ENCODE data around the gene RUBCNL. TPM values are rescaled to one million over a fixed set of nuclear protein-coding genes. Genes with fewer than 3 reads are reported as not detected.

Gene RUBCNL
- polyA plus RNA-seq, 3 donors, result 1.5 to 14.5 (median 2.8) TPM

DNA sequence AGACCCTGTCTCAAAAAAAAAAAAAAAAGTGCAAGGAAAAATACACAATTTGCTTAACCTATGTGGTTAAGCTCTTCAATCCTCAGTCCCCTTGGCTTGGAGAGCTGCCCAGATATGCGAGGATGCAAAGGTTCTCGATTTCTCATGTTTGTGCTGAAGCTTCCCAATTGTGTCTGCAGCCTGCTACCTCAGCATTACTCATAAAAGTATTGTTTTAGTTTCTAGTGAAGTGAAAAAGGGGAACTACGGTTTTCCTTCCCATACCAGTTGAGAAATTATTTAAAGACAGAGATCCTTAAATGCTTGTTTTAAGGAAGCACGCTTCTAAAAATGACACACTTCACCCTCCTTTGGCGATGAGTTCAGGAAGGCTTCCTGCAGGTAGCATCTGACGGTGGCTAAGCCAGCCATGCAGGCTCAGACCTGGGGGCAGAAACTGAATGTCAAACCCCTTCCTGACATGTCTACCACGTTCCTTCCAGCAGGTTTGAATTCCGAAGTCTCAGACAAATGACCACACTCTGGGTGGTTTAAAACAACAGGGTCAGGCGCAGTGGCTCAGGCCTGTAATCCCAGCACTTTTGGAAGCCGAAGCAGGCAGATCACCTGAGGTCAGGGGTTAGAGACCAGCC lies 47.9 kb downstream of the RUBCNL start:
- peak; percentile 88 to 98 (median 95) for DNase-seq
- WGBS (ENCODE audit: insufficient coverage), result 16% methylated on average over 6 of the region's 10 CpGs
- Mint-ChIP-seq H3K36me3 (peaks cover 33 to 35% of the 10 kb centered on the region in 2 donors), H3K27me3 (ENCODE audit: low read depth in 3 of 3) (peaks cover 0 to 5% (median 0%) of the 10 kb centered on the region in 3 donors), H3K4me3 (peak overlapping the region; percentile 14 to 67), H3K9me3 (peaks cover 5 to 9% (median 7%) of the 10 kb centered on the region in 7 donors), H3K4me1 (peaks cover 65% of the 10 kb centered on the region), H3K27ac (peak overlapping the region; percentile 97 to 100 (median 99))
- TF ChIP-seq, protein P1, sequence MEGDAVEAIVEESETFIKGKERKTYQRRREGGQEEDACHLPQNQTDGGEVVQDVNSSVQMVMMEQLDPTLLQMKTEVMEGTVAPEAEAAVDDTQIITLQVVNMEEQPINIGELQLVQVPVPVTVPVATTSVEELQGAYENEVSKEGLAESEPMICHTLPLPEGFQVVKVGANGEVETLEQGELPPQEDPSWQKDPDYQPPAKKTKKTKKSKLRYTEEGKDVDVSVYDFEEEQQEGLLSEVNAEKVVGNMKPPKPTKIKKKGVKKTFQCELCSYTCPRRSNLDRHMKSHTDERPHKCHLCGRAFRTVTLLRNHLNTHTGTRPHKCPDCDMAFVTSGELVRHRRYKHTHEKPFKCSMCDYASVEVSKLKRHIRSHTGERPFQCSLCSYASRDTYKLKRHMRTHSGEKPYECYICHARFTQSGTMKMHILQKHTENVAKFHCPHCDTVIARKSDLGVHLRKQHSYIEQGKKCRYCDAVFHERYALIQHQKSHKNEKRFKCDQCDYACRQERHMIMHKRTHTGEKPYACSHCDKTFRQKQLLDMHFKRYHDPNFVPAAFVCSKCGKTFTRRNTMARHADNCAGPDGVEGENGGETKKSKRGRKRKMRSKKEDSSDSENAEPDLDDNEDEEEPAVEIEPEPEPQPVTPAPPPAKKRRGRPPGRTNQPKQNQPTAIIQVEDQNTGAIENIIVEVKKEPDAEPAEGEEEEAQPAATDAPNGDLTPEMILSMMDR (IDR thresholded peaks at IDR 0.05), result no peak
- Histone ChIP-seq H3K4me3 (replicated peaks in 1 of 3; ENCODE audit: low read depth in 2 of 3, low read length in 3 of 3) (peak overlapping the region in 1 of 3 experiments; percentile 38), H3K27me3 (ENCODE audit: control insufficient read depth in 2 of 2, insufficient read depth in 2 of 2, low read length in 2 of 2) (no peaks in the 10 kb centered on the region), H2AFZ (ENCODE audit: insufficient read depth, low read depth, low read length, poor library complexity, severe bottlenecking) (no peak overlapping the region), H3K9ac (ENCODE audit: insufficient read depth, low read length, poor library complexity, severe bottlenecking) (peak overlapping the region; percentile 51), H3K4me2 (replicated peaks; ENCODE audit: extremely low read depth, low read length, poor library complexity, severe bottlenecking) (peak overlapping the region; percentile 56), H3K27ac (ENCODE audit: low read depth in 1 of 2, low read length in 2 of 2) (peak overlapping the region; percentile 84 to 98), H4K20me1 (ENCODE audit: insufficient read depth, low read length) (no peaks in the 10 kb centered on the region), H3K4me1 (ENCODE audit: control insufficient read depth in 1 of 2, insufficient read depth in 2 of 2, low read length in 2 of 2) (peaks cover 58 to 63% of the 10 kb centered on the region in 2 donors), H3K9me3 (replicated peaks in 1 of 2; ENCODE audit: control insufficient read depth in 1 of 2, insufficient read depth in 1 of 2, low read length in 2 of 2) (peaks cover 0 to 3% of the 10 kb centered on the region in 2 donors), H3K36me3 (replicated peaks in 1 of 2; ENCODE audit: control insufficient read depth in 1 of 2, insufficient read depth in 2 of 2, low read length in 2 of 2) (peaks cover 14 to 20% of the 10 kb centered on the region in 2 donors), H3K79me2 (ENCODE audit: insufficient read depth, low read length) (no peaks in the 10 kb centered on the region)
- intact Hi-C loops (cut with micrococcal nuclease), result loop anchor here in 1 of 2 donors (5.0 kb wide), 1 partner anchor 48 kb away; the partner anchor contains the start of gene RUBCNL

GRCh38 chr13:46337700-46338099 lies 49.4 kb downstream of the RUBCNL start:
- H3K36me3 ChIP-seq (replicated peaks in 1 of 2; ENCODE audit: control insufficient read depth in 1 of 2, insufficient read depth in 2 of 2, low read length in 2 of 2), result peaks cover 2 to 6% of the 10 kb centered on the region in 2 donors
- Mint-ChIP-seq H3K36me3 (peaks cover 19 to 24% of the 10 kb centered on the region in 2 donors), H3K9me3 (peaks cover 5 to 9% (median 8%) of the 10 kb centered on the region in 7 donors), H3K27me3 (ENCODE audit: low read depth in 3 of 3) (peaks cover 0 to 5% (median 0%) of the 10 kb centered on the region in 3 donors), H3K4me1 (peaks cover 78% of the 10 kb centered on the region), H3K27ac (peak overlapping the region in 5 of 7 donors; percentile 32 to 100 (median 99)), H3K4me3 (no peak overlapping the region)
- H3K79me2 ChIP-seq (ENCODE audit: insufficient read depth, low read length), result no peaks in the 10 kb centered on the region
- intact Hi-C loops (cut with micrococcal nuclease), result loop anchor here in 1 of 2 donors (5.0 kb wide), 1 partner anchor 50 kb away; the partner anchor contains the start of gene RUBCNL
- H3K4me3 ChIP-seq (replicated peaks in 1 of 3; ENCODE audit: low read depth in 2 of 3, low read length in 3 of 3), result no peak overlapping the region
- peaks cover 0 to 3% of the 10 kb centered on the region in 2 donors for H3K9me3 ChIP-seq (replicated peaks in 1 of 2; ENCODE audit: control insufficient read depth in 1 of 2, insufficient read depth in 1 of 2, low read length in 2 of 2)
- H3K4me1 ChIP-seq (ENCODE audit: control insufficient read depth in 1 of 2, insufficient read depth in 2 of 2, low read length in 2 of 2), result peaks cover 73 to 77% of the 10 kb centered on the region in 2 donors
- H3K9ac ChIP-seq (ENCODE audit: insufficient read depth, low read length, poor library complexity, severe bottlenecking), result no peak overlapping the region
- no peak overlapping the region for H3K4me2 ChIP-seq (replicated peaks; ENCODE audit: extremely low read depth, low read length, poor library complexity, severe bottlenecking)
- H2AFZ ChIP-seq (ENCODE audit: insufficient read depth, low read depth, low read length, poor library complexity, severe bottlenecking), result no peak overlapping the region
- H3K27me3 ChIP-seq (ENCODE audit: control insufficient read depth in 2 of 2, insufficient read depth in 2 of 2, low read length in 2 of 2), result no peaks in the 10 kb centered on the region
- TF ChIP-seq, protein P1 (IDR thresholded peaks at IDR 0.05), result no peak
- no peak overlapping the region for H3K27ac ChIP-seq (ENCODE audit: low read depth in 1 of 2, low read length in 2 of 2)
- no peak for DNase-seq
- WGBS (ENCODE audit: insufficient coverage), result no CpG with 5 or more reads among the region's 3 CpGs
- H4K20me1 ChIP-seq (ENCODE audit: insufficient read depth, low read length), result no peaks in the 10 kb centered on the region

Data from CD14-positive monocyte (primary cell).